ENCODE measurements around the gene CLCA4. TPM values are rescaled to one million over a fixed set of nuclear protein-coding genes. Genes with fewer than 3 reads are reported as not detected.

The CLCA4 gene
- total and polyA plus RNA-seq, 2 experiments from 2014 or later, result not detected

- TF ChIP-seq EZH2phosphoT487 (IDR thresholded peaks at IDR 0.05; ENCODE audit: unreplicated experiment) (no peak), POLR2AphosphoS5 (IDR thresholded peaks at IDR 0.05; ENCODE audit: low read depth) (no peak), ETS1 (IDR thresholded peaks at IDR 0.05) (no peak), NANOG (IDR thresholded peaks at IDR 0.05; ENCODE audit: borderline replicate concordance) (no peak), REST (IDR thresholded peaks at IDR 0.05; ENCODE audit: unreplicated experiment) (no peak), ZNF331 (CRISPR knock-in tag; IDR thresholded peaks at IDR 0.05; ENCODE audit: low read depth) (no peak), CTCF (conservative IDR thresholded peaks at IDR 0.05; ENCODE audit: low read depth in 2 of 2) (no peak), ZNF114 (CRISPR knock-in tag; IDR thresholded peaks at IDR 0.05) (no peak), ZNF462 (CRISPR knock-in tag; IDR thresholded peaks at IDR 0.05) (no peak), JUNB (IDR thresholded peaks at IDR 0.05; ENCODE audit: unreplicated experiment) (no peak), STAT1 (IDR thresholded peaks at IDR 0.05; ENCODE audit: unreplicated experiment) (no peak), EZH2 (IDR thresholded peaks at IDR 0.05; ENCODE audit: low read depth, unreplicated experiment) (no peak), CREB1 (CRISPR knock-in tag; IDR thresholded peaks at IDR 0.05; ENCODE audit: low read depth) (no peak)
- Histone ChIP-seq H4K20me1 (replicated peaks; ENCODE audit: insufficient read depth) (no peaks in the 10 kb centered on the region), H3K36me3 (ENCODE audit: insufficient read depth) (no peaks in the 10 kb centered on the region), H3K27ac (ENCODE audit: low read depth) (no peak overlapping the region), H3K9me2 (ENCODE audit: insufficient read depth) (no peaks in the 10 kb centered on the region), H3K4me2 (no peak overlapping the region), H3K27me3 (ENCODE audit: insufficient read depth) (no peaks in the 10 kb centered on the region), H3F3A (replicated peaks; ENCODE audit: low read depth) (no peaks in the 10 kb centered on the region), H3K4me3 (no peak overlapping the region), H3K4me1 (ENCODE audit: insufficient read depth) (no peaks in the 10 kb centered on the region), H2AFZ (no peak overlapping the region), H3K79me2 (replicated peaks; ENCODE audit: insufficient read depth) (no peaks in the 10 kb centered on the region)
- Mint-ChIP-seq H3K4me1 (no peaks in the 10 kb centered on the region), H3K9me3 (no peaks in the 10 kb centered on the region), H3K27ac (no peak overlapping the region; the same call in 1 of the 2 replicates), H3K4me3 (no peak overlapping the region), H3K36me3 (ENCODE audit: low read depth) (no peaks in the 10 kb centered on the region), H3K27me3 (ENCODE audit: insufficient read depth, low read depth, poor library complexity) (no peaks in the 10 kb centered on the region)
- ATAC-seq, result no peak
- DNase-seq (ENCODE audit: low spot score), result no peak
These were observed 34.4 kb downstream of the CLCA4 start for GRCh38 chr1:86581231-86581630.

Measured in GM23338 (cell line).